ENCODE measurements around the gene TOMM20.
"Not testable (repeated sequence)": the region's sequence is repeated elsewhere in the genome, so short reads cannot be mapped to it uniquely, and the experiment has no call there.

TOMM20 gene

DNA sequence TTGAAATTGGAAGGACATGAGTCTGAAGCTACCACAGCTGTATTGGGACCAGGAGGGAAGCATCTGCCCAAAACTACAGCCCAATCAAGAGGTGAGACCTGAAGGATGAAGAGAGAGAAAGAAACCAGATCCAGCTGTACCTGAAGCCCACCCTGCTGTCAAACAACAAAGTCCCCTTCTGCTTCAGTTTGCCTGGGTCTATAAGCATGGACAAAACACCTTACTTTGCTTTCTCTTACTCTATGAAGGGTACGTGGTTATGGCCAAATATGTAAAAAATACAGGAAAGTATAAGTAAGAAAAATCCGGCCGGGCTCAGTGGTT lies 26.4 kb downstream of the TOMM20 start:
- TF ChIP-seq, protein P1, sequence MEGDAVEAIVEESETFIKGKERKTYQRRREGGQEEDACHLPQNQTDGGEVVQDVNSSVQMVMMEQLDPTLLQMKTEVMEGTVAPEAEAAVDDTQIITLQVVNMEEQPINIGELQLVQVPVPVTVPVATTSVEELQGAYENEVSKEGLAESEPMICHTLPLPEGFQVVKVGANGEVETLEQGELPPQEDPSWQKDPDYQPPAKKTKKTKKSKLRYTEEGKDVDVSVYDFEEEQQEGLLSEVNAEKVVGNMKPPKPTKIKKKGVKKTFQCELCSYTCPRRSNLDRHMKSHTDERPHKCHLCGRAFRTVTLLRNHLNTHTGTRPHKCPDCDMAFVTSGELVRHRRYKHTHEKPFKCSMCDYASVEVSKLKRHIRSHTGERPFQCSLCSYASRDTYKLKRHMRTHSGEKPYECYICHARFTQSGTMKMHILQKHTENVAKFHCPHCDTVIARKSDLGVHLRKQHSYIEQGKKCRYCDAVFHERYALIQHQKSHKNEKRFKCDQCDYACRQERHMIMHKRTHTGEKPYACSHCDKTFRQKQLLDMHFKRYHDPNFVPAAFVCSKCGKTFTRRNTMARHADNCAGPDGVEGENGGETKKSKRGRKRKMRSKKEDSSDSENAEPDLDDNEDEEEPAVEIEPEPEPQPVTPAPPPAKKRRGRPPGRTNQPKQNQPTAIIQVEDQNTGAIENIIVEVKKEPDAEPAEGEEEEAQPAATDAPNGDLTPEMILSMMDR (IDR thresholded peaks at IDR 0.05), result no peak
- Histone ChIP-seq H3K36me3 (ENCODE audit: control insufficient read depth, insufficient read depth, low read length) (no peaks in the 10 kb centered on the region), H3K79me2 (no peaks in the 10 kb centered on the region), H3K27ac (no peak overlapping the region), H2AFZ (no peak overlapping the region), H3K9ac (no peak overlapping the region), H3K4me3 (ENCODE audit: low read depth, low read length) (no peak overlapping the region), H3K27me3 (ENCODE audit: control insufficient read depth, insufficient read depth, low read length) (no peaks in the 10 kb centered on the region), H3K9me3 (ENCODE audit: control insufficient read depth, low read length) (no peaks in the 10 kb centered on the region), H3K4me1 (no peaks in the 10 kb centered on the region), H3K4me2 (ENCODE audit: low read length) (no peak overlapping the region)

DNA sequence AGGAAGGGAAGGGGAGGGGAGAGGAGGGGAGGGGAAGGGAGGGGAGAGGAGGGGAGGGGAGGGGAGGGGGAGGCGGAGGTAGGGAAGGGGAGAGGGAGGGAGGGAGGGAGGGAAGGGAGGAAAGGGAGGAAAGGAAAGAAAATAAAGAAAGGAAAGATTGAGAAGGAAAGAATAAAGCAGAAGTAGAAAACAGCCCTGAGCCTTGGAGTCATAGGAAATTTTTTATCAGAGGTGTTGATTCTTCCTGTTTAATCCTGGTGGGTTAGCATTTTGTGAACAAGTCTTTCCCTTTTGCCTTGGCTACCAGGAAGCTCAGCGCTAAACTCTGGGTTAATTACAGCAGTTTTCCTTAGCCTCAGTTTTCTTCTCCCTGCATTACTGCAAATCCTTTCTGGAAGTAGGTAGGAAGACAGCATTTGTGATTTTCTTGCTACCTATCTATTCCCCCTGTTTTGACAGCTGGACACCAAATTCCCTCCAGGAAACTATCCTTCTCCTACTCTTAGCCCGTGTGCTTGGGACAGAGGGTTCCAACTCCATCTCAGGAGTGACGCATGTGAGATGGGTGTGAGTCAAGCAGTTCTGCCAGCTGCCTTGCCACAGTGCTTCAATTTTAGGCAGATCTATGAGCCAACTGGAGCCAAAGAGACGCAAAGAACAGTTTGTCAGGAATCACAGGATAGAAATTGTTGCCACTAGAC lies 26.9 kb downstream of the TOMM20 start:
- H3K79me2 ChIP-seq, result no peaks in the 10 kb centered on the region
- H3K9ac ChIP-seq, result no peak overlapping the region
- no peak overlapping the region for H3K4me2 ChIP-seq (ENCODE audit: low read length)
- TF ChIP-seq, protein P1 (IDR thresholded peaks at IDR 0.05), result no peak
- H3K36me3 ChIP-seq (ENCODE audit: control insufficient read depth, insufficient read depth, low read length), result no peaks in the 10 kb centered on the region
- no peaks in the 10 kb centered on the region for H3K9me3 ChIP-seq (ENCODE audit: control insufficient read depth, low read length)
- H3K27ac ChIP-seq, result no peak overlapping the region
- no peaks in the 10 kb centered on the region for H3K4me1 ChIP-seq
- no peak overlapping the region for H3K4me3 ChIP-seq (ENCODE audit: low read depth, low read length)
- H3K27me3 ChIP-seq (ENCODE audit: control insufficient read depth, insufficient read depth, low read length), result no peaks in the 10 kb centered on the region
- no peak overlapping the region for H2AFZ ChIP-seq

DNA sequence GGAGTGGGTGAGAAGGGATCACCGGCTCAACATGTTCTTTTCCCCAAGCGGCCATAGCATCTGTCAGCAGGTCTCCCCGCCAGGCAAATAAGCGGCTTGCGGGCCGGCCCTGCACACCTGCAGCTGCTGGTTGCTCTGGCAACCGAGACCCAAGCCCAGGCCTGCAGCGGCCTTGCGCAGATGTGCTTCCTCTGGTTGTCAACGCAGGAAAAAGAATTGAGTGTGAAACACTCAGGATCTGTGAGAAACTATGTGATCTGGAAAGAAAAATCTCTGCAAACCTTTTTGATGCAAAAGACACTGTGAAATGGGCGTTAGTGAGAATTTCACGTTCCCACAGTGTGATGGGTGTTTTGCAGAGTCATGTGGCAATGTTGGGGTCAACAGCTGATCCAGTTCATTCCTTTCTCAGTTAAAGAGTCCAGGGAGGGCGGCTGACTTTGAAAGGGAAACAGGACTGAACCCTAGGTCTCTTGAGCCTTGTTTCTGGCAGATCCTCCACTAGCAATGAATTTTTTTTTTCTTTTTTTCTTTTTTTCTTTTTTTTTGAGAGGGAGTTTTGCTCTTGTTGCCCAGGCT lies 28.4 kb downstream of the TOMM20 start:
- H3K27me3 ChIP-seq (ENCODE audit: control insufficient read depth, insufficient read depth, low read length), result no peaks in the 10 kb centered on the region
- H3K4me1 ChIP-seq, result no peaks in the 10 kb centered on the region
- H3K36me3 ChIP-seq (ENCODE audit: control insufficient read depth, insufficient read depth, low read length), result no peaks in the 10 kb centered on the region
- H3K4me2 ChIP-seq (ENCODE audit: low read length), result no peak overlapping the region
- TF ChIP-seq, protein P1 (IDR thresholded peaks at IDR 0.05), result no peak
- no peak overlapping the region for H2AFZ ChIP-seq
- H3K4me3 ChIP-seq (ENCODE audit: low read depth, low read length), result no peak overlapping the region
- H3K9ac ChIP-seq, result no peak overlapping the region
- H3K79me2 ChIP-seq, result no peaks in the 10 kb centered on the region
- H3K27ac ChIP-seq, result no peak overlapping the region
- no peaks in the 10 kb centered on the region for H3K9me3 ChIP-seq (ENCODE audit: control insufficient read depth, low read length)

DNA sequence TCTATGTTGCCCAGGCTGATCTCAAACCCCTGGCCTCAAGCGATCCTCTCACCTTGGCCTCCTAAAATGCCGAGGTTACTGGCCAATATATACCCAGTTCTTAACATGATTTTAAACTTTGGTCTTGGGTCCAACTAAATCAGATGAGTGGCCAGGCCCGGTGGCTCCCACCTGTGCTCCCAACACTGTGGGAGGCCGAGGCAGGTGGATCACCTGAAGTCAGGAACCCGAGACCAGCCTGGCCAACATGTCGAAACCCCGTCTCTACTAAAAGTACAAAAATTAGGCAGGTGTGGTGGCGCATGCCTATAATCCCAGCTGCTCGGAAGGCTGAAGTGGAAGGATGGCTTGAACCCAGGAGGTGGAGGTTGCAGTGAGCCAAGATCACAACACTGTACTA lies 29.6 kb downstream of the TOMM20 start:
- TF ChIP-seq, protein P1 (IDR thresholded peaks at IDR 0.05), result no peak
- H2AFZ ChIP-seq, result no peak overlapping the region
- no peaks in the 10 kb centered on the region for H3K36me3 ChIP-seq (ENCODE audit: control insufficient read depth, insufficient read depth, low read length)
- no peak overlapping the region for H3K4me2 ChIP-seq (ENCODE audit: low read length)
- no peaks in the 10 kb centered on the region for H3K4me1 ChIP-seq
- H3K9me3 ChIP-seq (ENCODE audit: control insufficient read depth, low read length), result no peaks in the 10 kb centered on the region
- no peak overlapping the region for H3K4me3 ChIP-seq (ENCODE audit: low read depth, low read length)
- no peak overlapping the region for H3K27ac ChIP-seq
- H3K79me2 ChIP-seq, result no peaks in the 10 kb centered on the region
- H3K27me3 ChIP-seq (ENCODE audit: control insufficient read depth, insufficient read depth, low read length), result no peaks in the 10 kb centered on the region
- no peak overlapping the region for H3K9ac ChIP-seq

DNA sequence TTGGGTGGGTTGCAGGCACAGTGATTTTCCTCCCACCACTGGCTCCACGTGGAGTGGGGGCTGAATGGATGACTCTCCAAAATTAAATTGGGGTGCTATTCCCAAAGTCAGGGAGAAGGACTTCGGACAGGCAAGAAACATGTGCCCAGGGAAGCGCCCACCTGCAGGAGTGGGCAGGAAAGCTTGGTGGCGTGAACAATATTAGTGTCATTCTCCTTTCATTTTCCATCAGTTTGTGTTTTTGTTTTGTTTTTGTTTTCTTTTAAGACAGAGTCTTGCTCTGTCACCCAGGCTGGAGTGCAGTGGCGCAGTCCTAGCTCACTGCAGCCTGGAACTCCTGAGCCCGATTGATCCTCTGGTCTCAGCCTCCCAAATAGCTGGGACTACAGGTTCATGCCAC lies 30.1 kb downstream of the TOMM20 start:
- no peak overlapping the region for H2AFZ ChIP-seq
- no peaks in the 10 kb centered on the region for H3K4me1 ChIP-seq
- H3K9me3 ChIP-seq (ENCODE audit: control insufficient read depth, low read length), result no peaks in the 10 kb centered on the region
- H3K36me3 ChIP-seq (ENCODE audit: control insufficient read depth, insufficient read depth, low read length), result no peaks in the 10 kb centered on the region
- no peaks in the 10 kb centered on the region for H3K79me2 ChIP-seq
- no peak overlapping the region for H3K4me2 ChIP-seq (ENCODE audit: low read length)
- no peak overlapping the region for H3K9ac ChIP-seq
- TF ChIP-seq, protein P1 (IDR thresholded peaks at IDR 0.05), result no peak
- H3K27me3 ChIP-seq (ENCODE audit: control insufficient read depth, insufficient read depth, low read length), result no peaks in the 10 kb centered on the region
- H3K27ac ChIP-seq, result no peak overlapping the region
- H3K4me3 ChIP-seq (ENCODE audit: low read depth, low read length), result no peak overlapping the region

DNA sequence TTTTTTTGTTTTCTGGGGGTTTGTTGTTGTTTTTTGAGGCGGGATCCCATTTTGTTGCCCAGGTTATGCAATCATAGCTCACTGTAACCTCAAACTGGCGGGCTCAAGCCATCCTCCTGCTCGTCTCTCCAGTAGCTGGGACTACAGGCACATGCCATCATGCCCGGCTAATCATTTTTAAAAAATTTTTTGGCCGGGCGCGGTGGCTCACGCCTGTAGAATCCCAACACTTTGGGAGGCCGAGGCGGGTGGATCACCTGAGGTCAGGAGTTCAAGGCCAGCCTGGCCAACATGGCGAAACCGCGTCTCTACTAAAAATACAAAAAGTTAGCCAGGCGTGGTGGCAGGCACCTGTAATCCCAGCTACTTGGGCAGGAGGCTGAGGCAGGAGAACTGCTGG lies 31.1 kb downstream of the TOMM20 start:
- H3K4me3 ChIP-seq (ENCODE audit: low read depth, low read length); H3K27ac ChIP-seq; H3K79me2 ChIP-seq; H3K4me1 ChIP-seq; H3K9me3 ChIP-seq (ENCODE audit: control insufficient read depth, low read length); H3K4me2 ChIP-seq (ENCODE audit: low read length); H3K9ac ChIP-seq; H3K27me3 ChIP-seq (ENCODE audit: control insufficient read depth, insufficient read depth, low read length); H2AFZ ChIP-seq; H3K36me3 ChIP-seq (ENCODE audit: control insufficient read depth, insufficient read depth, low read length): not testable (repeated sequence)
